ENCODE measurements around the gene PCDHA6. TPM values are rescaled to one million over a fixed set of nuclear protein-coding genes. Genes with fewer than 3 reads are reported as not detected.
"Not testable (repeated sequence)": the region's sequence is repeated elsewhere in the genome, so short reads cannot be mapped to it uniquely, and the experiment has no call there.

Gene PCDHA6
- total and polyA plus RNA-seq, 2 experiments from 2014 or later, result 1.3 to 16.9 TPM

DNA sequence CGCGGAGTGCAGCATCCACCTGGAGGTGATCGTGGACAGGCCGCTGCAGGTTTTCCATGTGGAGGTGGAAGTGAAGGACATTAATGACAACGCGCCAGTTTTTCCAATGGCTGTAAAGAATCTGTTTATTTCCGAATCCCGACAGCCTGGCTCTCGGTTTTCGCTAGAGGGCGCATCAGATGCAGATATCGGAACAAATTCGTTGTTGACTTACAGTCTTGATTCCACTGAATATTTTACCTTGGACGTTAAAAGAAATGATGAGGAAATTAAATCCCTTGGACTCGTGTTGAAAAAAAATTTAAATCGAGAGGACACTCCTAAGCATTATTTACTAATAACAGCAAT, 26.3 kb upstream of the PCDHA6 start:
- Histone ChIP-seq H3K27me3 (no peaks in the 10 kb centered on the region), H3K4me1 (ENCODE audit: low read depth) (no peaks in the 10 kb centered on the region), H3K27ac (no peak overlapping the region), H3K4me3 (no peak overlapping the region), H3K9me3 (ENCODE audit: low read depth) (peaks cover 3% of the 10 kb centered on the region), H3K36me3 (peaks cover 5% of the 10 kb centered on the region)
- DNase-seq (ENCODE audit: low read depth in 1 of 2, low spot score in 1 of 2), result no peak
- TF ChIP-seq, protein P1, sequence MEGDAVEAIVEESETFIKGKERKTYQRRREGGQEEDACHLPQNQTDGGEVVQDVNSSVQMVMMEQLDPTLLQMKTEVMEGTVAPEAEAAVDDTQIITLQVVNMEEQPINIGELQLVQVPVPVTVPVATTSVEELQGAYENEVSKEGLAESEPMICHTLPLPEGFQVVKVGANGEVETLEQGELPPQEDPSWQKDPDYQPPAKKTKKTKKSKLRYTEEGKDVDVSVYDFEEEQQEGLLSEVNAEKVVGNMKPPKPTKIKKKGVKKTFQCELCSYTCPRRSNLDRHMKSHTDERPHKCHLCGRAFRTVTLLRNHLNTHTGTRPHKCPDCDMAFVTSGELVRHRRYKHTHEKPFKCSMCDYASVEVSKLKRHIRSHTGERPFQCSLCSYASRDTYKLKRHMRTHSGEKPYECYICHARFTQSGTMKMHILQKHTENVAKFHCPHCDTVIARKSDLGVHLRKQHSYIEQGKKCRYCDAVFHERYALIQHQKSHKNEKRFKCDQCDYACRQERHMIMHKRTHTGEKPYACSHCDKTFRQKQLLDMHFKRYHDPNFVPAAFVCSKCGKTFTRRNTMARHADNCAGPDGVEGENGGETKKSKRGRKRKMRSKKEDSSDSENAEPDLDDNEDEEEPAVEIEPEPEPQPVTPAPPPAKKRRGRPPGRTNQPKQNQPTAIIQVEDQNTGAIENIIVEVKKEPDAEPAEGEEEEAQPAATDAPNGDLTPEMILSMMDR (IDR thresholded peaks at IDR 0.05; ENCODE audit: low read depth, low read length), result peak; percentile 22

DNA sequence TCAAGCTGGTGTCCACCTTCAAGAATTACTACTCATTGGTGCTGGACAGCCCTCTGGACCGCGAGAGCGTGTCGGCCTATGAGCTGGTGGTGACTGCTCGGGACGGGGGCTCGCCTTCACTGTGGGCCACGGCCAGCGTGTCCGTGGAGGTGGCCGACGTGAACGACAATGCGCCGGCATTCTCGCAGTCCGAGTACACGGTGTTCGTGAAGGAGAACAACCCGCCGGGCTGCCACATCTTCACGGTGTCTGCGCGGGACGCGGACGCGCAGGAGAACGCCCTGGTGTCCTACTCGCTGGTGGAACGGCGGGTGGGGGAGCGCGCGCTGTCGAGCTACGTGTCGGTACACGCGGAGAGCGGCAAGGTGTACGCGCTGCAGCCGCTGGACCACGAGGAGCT, 25.4 kb upstream of the PCDHA6 start:
- not testable (repeated sequence) for H3K4me3 ChIP-seq; DNase-seq (ENCODE audit: low read depth in 1 of 2, low spot score in 1 of 2); H3K27ac ChIP-seq; H3K4me1 ChIP-seq (ENCODE audit: low read depth); H3K27me3 ChIP-seq; H3K9me3 ChIP-seq (ENCODE audit: low read depth); H3K36me3 ChIP-seq

DNA sequence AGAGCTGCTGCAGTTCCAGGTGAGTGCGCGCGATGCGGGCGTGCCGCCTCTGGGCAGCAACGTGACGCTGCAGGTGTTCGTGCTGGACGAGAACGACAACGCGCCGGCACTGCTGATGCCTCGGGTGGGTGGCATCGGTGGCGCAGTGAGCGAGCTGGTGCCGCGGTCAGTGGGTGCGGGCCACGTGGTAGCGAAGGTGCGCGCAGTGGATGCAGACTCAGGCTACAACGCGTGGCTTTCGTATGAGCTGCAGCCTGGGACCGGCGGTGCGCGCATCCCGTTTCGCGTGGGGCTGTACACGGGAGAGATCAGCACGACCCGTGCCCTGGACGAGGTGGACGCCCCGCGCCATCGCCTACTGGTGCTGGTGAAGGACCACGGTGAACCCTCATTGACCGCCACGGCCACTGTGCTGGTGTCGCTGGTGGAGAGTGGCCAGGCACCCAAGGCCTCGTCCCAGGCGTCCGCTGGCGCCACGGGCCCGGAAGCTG, 24.9 kb upstream of the PCDHA6 start:
- TF ChIP-seq, protein P1 (IDR thresholded peaks at IDR 0.05; ENCODE audit: low read depth, low read length), result no peak
- Histone ChIP-seq H3K27me3 (no peaks in the 10 kb centered on the region), H3K4me1 (ENCODE audit: low read depth) (no peaks in the 10 kb centered on the region), H3K4me3 (no peak overlapping the region), H3K36me3 (peaks cover 5% of the 10 kb centered on the region), H3K27ac (no peak overlapping the region), H3K9me3 (ENCODE audit: low read depth) (peaks cover 3% of the 10 kb centered on the region)
- no peak for DNase-seq (ENCODE audit: low read depth in 1 of 2, low spot score in 1 of 2)

DNA sequence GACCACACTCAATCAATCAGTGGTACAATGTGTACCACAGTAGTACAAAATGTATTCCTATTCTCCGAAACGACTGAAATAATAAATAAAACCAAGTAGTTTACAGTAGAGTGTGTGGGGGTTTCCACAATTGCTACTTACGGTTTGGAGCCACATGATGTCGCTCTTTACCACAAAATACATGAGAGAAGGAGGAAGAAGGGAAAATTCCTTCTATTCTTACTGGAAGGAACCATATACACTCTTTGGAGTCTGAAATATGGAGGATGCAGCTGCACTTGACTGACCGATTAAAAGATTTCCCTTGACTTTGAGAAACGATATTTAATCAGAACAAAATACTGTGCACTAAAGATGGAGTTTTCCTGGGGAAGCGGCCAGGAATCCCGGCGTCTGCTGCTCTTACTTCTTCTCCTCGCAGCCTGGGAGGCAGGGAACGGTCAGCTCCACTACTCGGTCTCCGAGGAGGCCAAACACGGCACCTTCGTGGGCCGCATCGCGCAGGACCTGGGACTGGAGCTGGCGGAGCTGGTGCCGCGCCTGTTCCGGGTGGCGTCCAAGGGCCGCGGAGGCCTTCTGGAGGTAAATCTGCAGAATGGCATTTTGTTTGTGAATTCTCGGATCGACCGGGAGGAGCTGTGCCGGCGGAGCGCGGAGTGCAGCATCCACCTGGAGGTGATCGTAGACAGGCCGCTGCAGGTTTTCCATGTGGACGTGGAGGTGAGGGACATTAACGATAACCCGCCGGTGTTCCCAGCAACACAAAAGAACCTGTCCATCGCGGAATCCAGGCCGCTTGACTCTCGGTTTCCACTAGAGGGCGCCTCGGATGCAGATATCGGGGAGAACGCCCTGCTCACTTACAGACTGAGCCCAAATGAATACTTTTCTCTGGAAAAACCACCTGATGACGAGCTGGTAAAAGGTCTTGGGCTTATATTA, 20.7 kb upstream of the PCDHA6 start, which contains the start of gene PCDHA4:
TSS of gene PCDHA4 (plus strand) at position 235 of the 942 bp plus-strand sequence.
- Histone ChIP-seq H3K4me1 (ENCODE audit: low read depth) (peaks cover 4% of the 10 kb centered on the region), H3K27ac (no peak within 1 kb of the TSS), H3K27me3 (no peaks in the 10 kb centered on the region), H3K9me3 (ENCODE audit: low read depth) (no peaks in the 10 kb centered on the region), H3K4me3 (peak within 1 kb of the TSS; percentile 38), H3K36me3 (no peaks in the 10 kb centered on the region)
- DNase-seq (ENCODE audit: low read depth in 1 of 2, low spot score in 1 of 2), result peak; percentile 6 to 67
- TF ChIP-seq, protein P1 (IDR thresholded peaks at IDR 0.05; ENCODE audit: low read depth, low read length), result peak; percentile 26

DNA sequence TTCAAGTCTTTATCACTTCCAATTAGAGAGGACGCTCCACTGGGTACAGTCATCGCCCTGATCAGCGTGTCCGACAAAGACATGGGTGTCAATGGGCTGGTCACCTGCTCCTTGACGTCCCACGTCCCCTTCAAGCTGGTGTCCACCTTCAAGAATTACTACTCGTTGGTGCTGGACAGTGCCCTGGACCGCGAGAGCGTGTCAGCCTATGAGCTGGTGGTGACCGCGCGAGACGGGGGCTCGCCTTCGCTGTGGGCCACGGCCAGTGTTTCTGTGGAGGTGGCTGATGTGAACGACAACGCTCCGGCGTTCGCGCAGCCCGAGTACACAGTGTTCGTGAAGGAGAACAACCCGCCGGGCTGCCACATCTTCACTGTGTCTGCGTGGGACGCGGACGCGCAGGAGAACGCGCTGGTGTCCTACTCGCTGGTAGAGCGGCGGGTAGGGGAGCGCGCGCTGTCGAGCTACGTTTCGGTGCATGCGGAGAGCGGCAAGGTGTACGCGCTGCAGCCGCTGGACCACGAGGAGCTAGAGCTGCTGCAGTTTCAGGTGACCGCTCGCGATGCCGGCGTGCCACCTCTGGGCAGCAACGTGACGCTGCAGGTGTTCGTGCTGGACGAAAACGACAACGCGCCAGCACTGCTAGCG, 19.4 kb upstream of the PCDHA6 start:
- not testable (repeated sequence) for H3K4me1 ChIP-seq (ENCODE audit: low read depth); DNase-seq (ENCODE audit: low read depth in 1 of 2, low spot score in 1 of 2); H3K27me3 ChIP-seq; H3K9me3 ChIP-seq (ENCODE audit: low read depth); H3K4me3 ChIP-seq; H3K27ac ChIP-seq; H3K36me3 ChIP-seq

DNA sequence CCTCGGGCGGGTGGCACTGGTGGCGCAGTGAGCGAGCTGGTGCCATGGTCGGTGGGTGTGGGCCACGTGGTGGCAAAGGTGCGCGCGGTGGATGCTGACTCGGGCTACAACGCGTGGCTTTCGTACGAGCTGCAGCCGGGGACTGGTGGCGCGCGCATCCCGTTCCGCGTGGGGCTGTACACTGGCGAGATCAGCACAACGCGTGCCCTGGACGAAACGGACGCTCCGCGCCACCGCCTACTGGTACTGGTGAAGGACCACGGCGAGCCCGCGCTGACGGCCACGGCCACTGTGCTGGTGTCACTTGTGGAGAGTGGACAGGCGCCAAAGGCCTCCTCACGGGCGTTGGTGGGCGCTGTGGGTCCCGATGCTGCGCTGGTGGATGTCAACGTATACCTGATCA, 18.9 kb upstream of the PCDHA6 start:
- Histone ChIP-seq H3K27me3 (no peaks in the 10 kb centered on the region), H3K4me3 (no peak overlapping the region), H3K27ac (no peak overlapping the region), H3K9me3 (ENCODE audit: low read depth) (no peaks in the 10 kb centered on the region), H3K36me3 (no peaks in the 10 kb centered on the region), H3K4me1 (ENCODE audit: low read depth) (peaks cover 4% of the 10 kb centered on the region)
- DNase-seq (ENCODE audit: low read depth in 1 of 2, low spot score in 1 of 2), result no peak
- TF ChIP-seq, protein P1 (IDR thresholded peaks at IDR 0.05; ENCODE audit: low read depth, low read length), result no peak
